IPS-NIHi7 (cell line): Measurements from ENCODE around the gene ARHGAP22.
A peak's percentile ranks its signal among the peaks of the same experiment; 100 is the strongest.
"Not testable (repeated sequence)": the region's sequence is repeated elsewhere in the genome, so short reads cannot be mapped to it uniquely, and the experiment has no call there.

Source experiments
- DNase-seq: peaks from one replicate; pipeline ENCODE4 v3.0.0; 2012; ENCODE audit warnings: mixed read lengths; ENCODE audit errors: extremely low spot score

ARHGAP22 gene

GRCh38 chr10:48604991-48605508 lies at the start of gene ARHGAP22:
Gene ARHGAP22, minus strand, starts transcription at chr10:48605073. Its CDS starts 277 bp downstream, at chr10:48604796.
- peak; percentile 77 for DNase-seq

GRCh38 chr10:48653944-48654698 lies 49.2 kb upstream of the ARHGAP22 start:
- no peak for DNase-seq

- no peak for DNase-seq
Measured at GRCh38 chr10:48653347-48653746, 48.5 kb upstream of the ARHGAP22 start.

GRCh38 chr10:48652344-48652743 lies 47.5 kb upstream of the ARHGAP22 start:
- no peak for DNase-seq

GRCh38 chr10:48651839-48652238 lies 47.0 kb upstream of the ARHGAP22 start:
- DNase-seq = no peak

GRCh38 chr10:48651293-48651692 lies 46.4 kb upstream of the ARHGAP22 start:
- no peak for DNase-seq

- DNase-seq = no peak
Measured at GRCh38 chr10:48649349-48649944, 44.6 kb upstream of the ARHGAP22 start.

- no peak for DNase-seq
Measured at GRCh38 chr10:48648172-48648942, 43.5 kb upstream of the ARHGAP22 start.

- DNase-seq = not testable (repeated sequence)
Measured at GRCh38 chr10:48647073-48647472, 42.2 kb upstream of the ARHGAP22 start.

- DNase-seq = no peak
Measured at GRCh38 chr10:48645600-48645999, 40.7 kb upstream of the ARHGAP22 start.

- DNase-seq = not testable (repeated sequence)
Measured at GRCh38 chr10:48641099-48641690, 36.3 kb upstream of the ARHGAP22 start.

GRCh38 chr10:48640326-48640725 lies 35.5 kb upstream of the ARHGAP22 start:
- DNase-seq = no peak

- DNase-seq = no peak
Measured at GRCh38 chr10:48639632-48640031, 34.8 kb upstream of the ARHGAP22 start.

GRCh38 chr10:48638739-48639527 lies 34.1 kb upstream of the ARHGAP22 start:
- no peak for DNase-seq

GRCh38 chr10:48638158-48638557 lies 33.3 kb upstream of the ARHGAP22 start:
- no peak for DNase-seq

- no peak for DNase-seq
Measured at GRCh38 chr10:48636901-48637300, 32.0 kb upstream of the ARHGAP22 start.

GRCh38 chr10:48636231-48636630 lies 31.4 kb upstream of the ARHGAP22 start:
- DNase-seq = no peak

- DNase-seq = no peak
Measured at GRCh38 chr10:48634984-48635557, 30.2 kb upstream of the ARHGAP22 start.

GRCh38 chr10:48634198-48634983 lies 29.5 kb upstream of the ARHGAP22 start:
- DNase-seq = no peak
